Measurements from ENCODE around the gene SCN5A. TPM values are rescaled to one million over a fixed set of nuclear protein-coding genes. Genes with fewer than 3 reads are reported as not detected.

The SCN5A gene
- total and polyA plus RNA-seq, 2 of the 8 experiments (the other 6 are each of a cell fraction or from before 2014, with no cell fraction given): 4.8 to 11.4 TPM

DNA sequence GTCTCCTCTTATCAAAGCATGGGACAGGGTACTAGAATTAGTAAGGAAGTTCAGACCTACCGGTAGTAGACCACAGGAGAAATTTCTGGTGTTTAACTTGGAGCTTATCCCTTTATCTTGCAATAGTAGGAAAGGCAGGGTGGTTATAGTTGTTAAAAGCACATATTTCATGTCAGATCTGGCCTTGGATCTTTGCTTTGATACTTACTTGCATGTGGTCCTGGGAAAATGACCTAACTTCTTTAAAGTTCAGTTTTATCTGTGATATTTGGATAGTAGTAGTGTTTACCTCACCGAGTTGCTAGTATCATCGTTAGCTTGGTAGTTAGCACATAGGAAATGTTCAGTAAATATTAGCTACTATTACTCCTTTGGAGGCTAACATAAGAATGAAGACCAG lies 137.9 kb downstream of the SCN5A start:
- Histone ChIP-seq H4K91ac (replicated peaks; ENCODE audit: insufficient read length, low read length) (no peak overlapping the region), H3K9ac (replicated peaks in 1 of 4; ENCODE audit: extremely low read depth in 1 of 4, low read depth in 3 of 4, low read length in 3 of 4) (no peak overlapping the region), H4K5ac (ENCODE audit: insufficient read length, low read depth, low read length) (no peak overlapping the region), H3K23ac (ENCODE audit: insufficient read length) (no peak overlapping the region), H3K79me1 (ENCODE audit: low read depth, low read length) (no peaks in the 10 kb centered on the region), H2BK12ac (ENCODE audit: low read depth, low read length) (no peak overlapping the region), H3K14ac (ENCODE audit: insufficient read length) (no peak overlapping the region), H2AK5ac (ENCODE audit: low read depth, low read length) (no peak overlapping the region), H2BK15ac (ENCODE audit: low read length) (no peak overlapping the region), H3K4ac (replicated peaks; ENCODE audit: insufficient read length, low read depth, low read length) (no peak overlapping the region), H2BK5ac (ENCODE audit: low read depth, low read length) (no peak overlapping the region), H3K36me3 (ENCODE audit: control insufficient read depth in 2 of 4, insufficient read depth in 4 of 4, low read length in 3 of 4) (peaks cover 0 to 13% (median 5%) of the 10 kb centered on the region in 4 experiments; a peak in 5 of 8 replicates), H3K4me1 (replicated peaks in 1 of 4; ENCODE audit: control insufficient read depth in 3 of 4, insufficient read depth in 4 of 4, low read length in 3 of 4) (no peaks in the 10 kb centered on the region), H3K4me3 (ENCODE audit: extremely low read depth in 1 of 4, insufficient read depth in 2 of 4, low read depth in 3 of 4, low read length in 4 of 4) (no peak overlapping the region), H4K8ac (ENCODE audit: extremely low read depth, insufficient read depth, low read length) (no peak overlapping the region), H4K20me1 (replicated peaks in 1 of 2; ENCODE audit: control insufficient read depth in 1 of 2, insufficient read depth in 2 of 2, low read length in 2 of 2) (no peaks in the 10 kb centered on the region), H3K9me3 (ENCODE audit: insufficient read depth in 2 of 2, low read depth in 1 of 2, low read length in 1 of 2) (no peaks in the 10 kb centered on the region), H3K79me2 (ENCODE audit: control insufficient read depth in 1 of 2, insufficient read depth in 2 of 2, low read length in 2 of 2) (no peaks in the 10 kb centered on the region), H2BK20ac (ENCODE audit: low read length) (no peak overlapping the region), H3K27me3 (replicated peaks in 1 of 4; ENCODE audit: control insufficient read depth in 3 of 4, extremely low read depth in 1 of 4, insufficient read depth in 3 of 4, low read length in 3 of 4) (no peaks in the 10 kb centered on the region), H3K23me2 (ENCODE audit: low read depth, low read length) (no peaks in the 10 kb centered on the region; the same call in 1 of the 2 replicates), H2AFZ (ENCODE audit: low read length) (no peak overlapping the region), H3K56ac (replicated peaks; ENCODE audit: insufficient read length, low read depth, low read length) (no peak overlapping the region), H3K27ac (ENCODE audit: low read depth, low read length) (no peak overlapping the region), H2BK120ac (replicated peaks; ENCODE audit: low read depth, low read length) (no peak overlapping the region), H3K4me2 (ENCODE audit: insufficient read depth in 1 of 2, low read depth in 2 of 2, low read length in 2 of 2) (no peak overlapping the region), H3K18ac (ENCODE audit: extremely low read depth, low read length) (no peak overlapping the region)
- FAIRE-seq: no peak
- no peak for DNase-seq (ENCODE audit: low read depth in 1 of 2, low spot score in 2 of 2)
- POLR2A ChIA-PET (ENCODE audit: partially characterized antibody): no interaction called here
- CTCF ChIA-PET (ENCODE audit: partially characterized antibody): interaction anchor here (1.4 to 3.7 kb wide), 2 partner anchors 9 to 13 kb away, joined by 5 to 18 read pairs; no protein-coding TSS in a partner anchor
- TF ChIP-seq MAFK (IDR thresholded peaks at IDR 0.05; ENCODE audit: low read depth, low read length): no peak
- TF ChIP-seq, protein P1, sequence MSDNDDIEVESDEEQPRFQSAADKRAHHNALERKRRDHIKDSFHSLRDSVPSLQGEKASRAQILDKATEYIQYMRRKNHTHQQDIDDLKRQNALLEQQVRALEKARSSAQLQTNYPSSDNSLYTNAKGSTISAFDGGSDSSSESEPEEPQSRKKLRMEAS (IDR thresholded peaks at IDR 0.05): no peak
- no peak for TF ChIP-seq SP4 (IDR thresholded peaks at IDR 0.05; ENCODE audit: low read length)
- TF ChIP-seq CEBPB (IDR thresholded peaks at IDR 0.05; ENCODE audit: low read depth, low read length): no peak
- TF ChIP-seq BACH1 (IDR thresholded peaks at IDR 0.05; ENCODE audit: low read length): no peak
- TF ChIP-seq TEAD4 (IDR thresholded peaks at IDR 0.05; ENCODE audit: low read depth, low read length): no peak
- 86% methylated on average over 3 of the region's 3 CpGs; no CpG with 5 or more reads in 1 of the 2 experiments for WGBS, 2 experiments (ENCODE audit: extremely low coverage in 1 of 2, insufficient coverage in 1 of 2, insufficient read length in 1 of 2, insufficient replicate concordance in 2 of 2, low coverage in 1 of 2, low lambda C conversion rate in 2 of 2, missing lambda C conversion rate in 1 of 2)
